WTC11 (cell line): ENCODE data around the gene TM9SF4.

ENCODE experiments used
- ATF3 ChIP-seq: sonication (generic); formaldehyde crosslinking; conservative IDR thresholded peaks from 2 replicates; pipeline ENCODE4 v1.8.1; 2022; ENCODE audit warnings: mild to moderate bottlenecking, missing genetic modification reagents
- CREB1 ChIP-seq: sonication (generic); formaldehyde crosslinking; IDR thresholded peaks from 2 replicates; pipeline ENCODE4 v1.8.0; 2023; ENCODE audit warnings: mild to moderate bottlenecking, missing genetic modification reagents
- CTCF ChIP-seq: fragments of 200-600 bp; IDR thresholded peaks from 2 replicates; pipeline ENCODE4 v1.8.0; 2022; ENCODE audit warnings: antibody characterized with exemption
- E2F4 ChIP-seq: sonication (generic); formaldehyde crosslinking; IDR thresholded peaks from 2 replicates; pipeline ENCODE4 v1.8.1; 2022; ENCODE audit warnings: low read depth, mild to moderate bottlenecking, moderate library complexity, missing genetic modification reagents, borderline replicate concordance
- HMGXB4 ChIP-seq: sonication (generic); formaldehyde crosslinking; IDR thresholded peaks from 2 replicates; pipeline ENCODE4 v1.8.1; 2023; ENCODE audit warnings: mild to moderate bottlenecking, moderate library complexity, missing genetic modification reagents
- MLX ChIP-seq: sonication (generic); formaldehyde crosslinking; IDR thresholded peaks from 2 replicates; pipeline ENCODE4 v1.8.1; 2023; ENCODE audit warnings: mild to moderate bottlenecking, missing genetic modification reagents, moderate library complexity
- TEAD1 ChIP-seq: sonication (generic); formaldehyde crosslinking; IDR thresholded peaks from 2 replicates; pipeline ENCODE4 v1.8.0; 2022; ENCODE audit warnings: mild to moderate bottlenecking, missing genetic modification reagents
- ZNF416 ChIP-seq: fragments of 250-450 bp; sonication (Bioruptor Pico); IDR thresholded peaks from 2 replicates; pipeline ENCODE4 v1.9.0; 2021; ENCODE audit warnings: mild to moderate bottlenecking, inconsistent platforms

GRCh38 chr20:32162351-32162750 lies 52.8 kb downstream of the TM9SF4 start:
- no peak for TF ChIP-seq CTCF
- no peak for TF ChIP-seq E2F4 (CRISPR knock-in tag)
- TF ChIP-seq HMGXB4 (CRISPR knock-in tag): no peak
- TF ChIP-seq ZNF416 (CRISPR knock-in tag): no peak
- no peak for TF ChIP-seq CREB1 (CRISPR knock-in tag)
- no peak for TF ChIP-seq ATF3
- TF ChIP-seq MLX (CRISPR knock-in tag): no peak
- no peak for TF ChIP-seq TEAD1 (CRISPR knock-in tag)
